ENCODE data around the gene OIT3.

Gene OIT3

DNA sequence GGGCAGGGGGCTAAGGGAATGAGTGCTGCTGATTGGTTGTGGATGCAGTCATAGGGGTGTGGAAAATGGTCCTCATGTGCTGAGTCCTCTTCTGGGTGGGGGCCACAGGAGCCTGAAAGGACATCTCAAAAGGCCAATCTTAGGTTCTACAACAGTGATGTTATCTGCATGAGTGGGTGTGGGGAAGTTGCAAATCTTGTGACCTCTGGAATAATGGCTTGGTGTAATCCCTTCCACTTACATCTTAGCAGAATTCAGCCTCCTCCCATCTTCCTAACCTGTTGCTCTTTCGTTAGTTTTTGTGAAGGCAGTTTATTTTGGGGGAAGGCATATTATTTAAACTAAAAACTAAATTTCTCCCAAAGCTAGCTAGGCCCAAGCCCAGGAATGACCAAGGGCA lies 42.0 kb upstream of the OIT3 start:
- H3K9ac ChIP-seq, result no peak overlapping the region
- no peak overlapping the region for H2AFZ ChIP-seq (ENCODE audit: low read depth)
- H4K20me1 ChIP-seq (ENCODE audit: insufficient read depth), result no peaks in the 10 kb centered on the region
- TF ChIP-seq, protein P1, sequence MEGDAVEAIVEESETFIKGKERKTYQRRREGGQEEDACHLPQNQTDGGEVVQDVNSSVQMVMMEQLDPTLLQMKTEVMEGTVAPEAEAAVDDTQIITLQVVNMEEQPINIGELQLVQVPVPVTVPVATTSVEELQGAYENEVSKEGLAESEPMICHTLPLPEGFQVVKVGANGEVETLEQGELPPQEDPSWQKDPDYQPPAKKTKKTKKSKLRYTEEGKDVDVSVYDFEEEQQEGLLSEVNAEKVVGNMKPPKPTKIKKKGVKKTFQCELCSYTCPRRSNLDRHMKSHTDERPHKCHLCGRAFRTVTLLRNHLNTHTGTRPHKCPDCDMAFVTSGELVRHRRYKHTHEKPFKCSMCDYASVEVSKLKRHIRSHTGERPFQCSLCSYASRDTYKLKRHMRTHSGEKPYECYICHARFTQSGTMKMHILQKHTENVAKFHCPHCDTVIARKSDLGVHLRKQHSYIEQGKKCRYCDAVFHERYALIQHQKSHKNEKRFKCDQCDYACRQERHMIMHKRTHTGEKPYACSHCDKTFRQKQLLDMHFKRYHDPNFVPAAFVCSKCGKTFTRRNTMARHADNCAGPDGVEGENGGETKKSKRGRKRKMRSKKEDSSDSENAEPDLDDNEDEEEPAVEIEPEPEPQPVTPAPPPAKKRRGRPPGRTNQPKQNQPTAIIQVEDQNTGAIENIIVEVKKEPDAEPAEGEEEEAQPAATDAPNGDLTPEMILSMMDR (conservative IDR thresholded peaks at IDR 0.05; ENCODE audit: low read depth, low read length), result no peak
- no peak overlapping the region for H3K27ac ChIP-seq
- H3K4me2 ChIP-seq, result no peak overlapping the region
- no peaks in the 10 kb centered on the region for H3K4me1 ChIP-seq (ENCODE audit: low read depth, poor library complexity, severe bottlenecking)
- H3K27me3 ChIP-seq (ENCODE audit: insufficient read depth, low read depth), result no peaks in the 10 kb centered on the region
- no peaks in the 10 kb centered on the region for H3K36me3 ChIP-seq (ENCODE audit: insufficient read depth)
- H3K4me3 ChIP-seq (IDR thresholded peaks at IDR 0.05; ENCODE audit: insufficient read depth, low read depth, low read length), result no peak overlapping the region
- H3K79me2 ChIP-seq (ENCODE audit: insufficient read depth, low read depth), result no peaks in the 10 kb centered on the region

DNA sequence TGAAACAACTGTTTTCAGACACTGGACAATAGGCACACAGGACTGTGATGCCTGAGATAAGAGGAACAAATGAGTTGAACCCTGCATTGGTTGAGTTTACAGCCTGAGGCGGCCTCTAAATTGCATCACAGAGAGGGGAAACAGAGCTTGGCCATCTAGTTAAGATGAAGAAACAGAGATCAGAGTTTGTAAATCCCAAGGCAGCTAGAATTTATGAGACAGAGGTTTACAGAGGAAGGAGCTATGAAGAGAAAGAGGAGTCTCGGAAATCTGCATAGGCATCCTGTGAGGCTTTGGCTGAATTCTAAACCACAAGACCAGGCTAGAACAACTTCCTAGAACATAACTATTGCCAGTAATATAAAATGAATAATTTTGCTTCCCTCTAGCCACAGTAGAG lies 41.0 kb upstream of the OIT3 start:
- TF ChIP-seq, protein P1 (conservative IDR thresholded peaks at IDR 0.05; ENCODE audit: low read depth, low read length), result no peak
- Histone ChIP-seq H3K27me3 (ENCODE audit: insufficient read depth, low read depth) (no peaks in the 10 kb centered on the region), H3K9ac (no peak overlapping the region), H3K79me2 (ENCODE audit: insufficient read depth, low read depth) (no peaks in the 10 kb centered on the region), H3K4me3 (IDR thresholded peaks at IDR 0.05; ENCODE audit: insufficient read depth, low read depth, low read length) (no peak overlapping the region), H3K27ac (no peak overlapping the region), H4K20me1 (ENCODE audit: insufficient read depth) (no peaks in the 10 kb centered on the region), H3K4me1 (ENCODE audit: low read depth, poor library complexity, severe bottlenecking) (no peaks in the 10 kb centered on the region), H3K36me3 (ENCODE audit: insufficient read depth) (no peaks in the 10 kb centered on the region), H3K4me2 (no peak overlapping the region), H2AFZ (ENCODE audit: low read depth) (no peak overlapping the region)

DNA sequence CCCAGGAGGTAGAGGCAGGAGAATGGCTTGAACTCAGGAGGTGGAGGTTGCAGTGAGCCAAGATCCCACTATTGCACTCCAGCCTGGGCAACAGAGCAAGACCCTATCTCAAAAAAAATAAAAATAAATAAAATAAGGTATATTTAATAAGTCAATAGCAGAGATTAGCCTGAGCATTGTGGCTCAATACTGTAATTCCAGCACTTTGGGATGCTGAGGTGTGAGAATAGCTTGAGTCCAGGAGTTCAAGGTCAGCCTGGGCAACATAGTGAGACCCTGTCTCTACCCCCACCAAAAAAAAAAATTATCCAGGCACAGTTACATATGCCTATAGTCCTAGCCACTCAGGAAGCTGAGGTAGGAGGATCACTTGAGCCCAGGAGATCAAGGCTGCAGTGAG lies 38.4 kb upstream of the OIT3 start:
- H3K9ac ChIP-seq, result no peak overlapping the region
- TF ChIP-seq, protein P1 (conservative IDR thresholded peaks at IDR 0.05; ENCODE audit: low read depth, low read length), result no peak
- no peak overlapping the region for H2AFZ ChIP-seq (ENCODE audit: low read depth)
- no peak overlapping the region for H3K4me2 ChIP-seq
- no peaks in the 10 kb centered on the region for H3K4me1 ChIP-seq (ENCODE audit: low read depth, poor library complexity, severe bottlenecking)
- H3K4me3 ChIP-seq (IDR thresholded peaks at IDR 0.05; ENCODE audit: insufficient read depth, low read depth, low read length), result no peak overlapping the region
- no peaks in the 10 kb centered on the region for H4K20me1 ChIP-seq (ENCODE audit: insufficient read depth)
- H3K27me3 ChIP-seq (ENCODE audit: insufficient read depth, low read depth), result no peaks in the 10 kb centered on the region
- no peak overlapping the region for H3K27ac ChIP-seq
- no peaks in the 10 kb centered on the region for H3K36me3 ChIP-seq (ENCODE audit: insufficient read depth)
- no peaks in the 10 kb centered on the region for H3K79me2 ChIP-seq (ENCODE audit: insufficient read depth, low read depth)

DNA sequence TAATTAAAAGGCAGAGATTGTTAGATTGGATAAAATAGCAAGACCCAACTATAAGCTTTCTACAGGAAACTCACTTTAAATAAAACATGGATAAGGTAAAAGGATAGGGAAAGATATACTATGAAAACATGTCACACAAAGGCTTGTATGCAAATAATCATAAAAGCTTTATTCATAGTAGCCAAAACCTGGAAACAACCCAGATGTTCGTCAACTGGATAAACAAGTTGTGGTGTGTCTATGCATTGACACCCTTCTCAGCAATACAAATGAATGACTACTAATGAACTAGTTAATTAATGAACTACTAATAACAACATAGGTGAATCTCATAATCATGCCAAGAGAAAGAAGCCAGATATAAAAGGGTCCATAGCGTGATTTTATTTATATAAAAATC lies 37.7 kb upstream of the OIT3 start:
- Histone ChIP-seq H3K4me2 (no peak overlapping the region), H3K9ac (no peak overlapping the region), H3K79me2 (ENCODE audit: insufficient read depth, low read depth) (no peaks in the 10 kb centered on the region), H3K4me1 (ENCODE audit: low read depth, poor library complexity, severe bottlenecking) (no peaks in the 10 kb centered on the region), H3K27ac (no peak overlapping the region), H3K27me3 (ENCODE audit: insufficient read depth, low read depth) (no peaks in the 10 kb centered on the region), H2AFZ (ENCODE audit: low read depth) (no peak overlapping the region), H3K36me3 (ENCODE audit: insufficient read depth) (no peaks in the 10 kb centered on the region), H3K4me3 (IDR thresholded peaks at IDR 0.05; ENCODE audit: insufficient read depth, low read depth, low read length) (no peak overlapping the region), H4K20me1 (ENCODE audit: insufficient read depth) (no peaks in the 10 kb centered on the region)
- TF ChIP-seq, protein P1 (conservative IDR thresholded peaks at IDR 0.05; ENCODE audit: low read depth, low read length), result no peak

DNA sequence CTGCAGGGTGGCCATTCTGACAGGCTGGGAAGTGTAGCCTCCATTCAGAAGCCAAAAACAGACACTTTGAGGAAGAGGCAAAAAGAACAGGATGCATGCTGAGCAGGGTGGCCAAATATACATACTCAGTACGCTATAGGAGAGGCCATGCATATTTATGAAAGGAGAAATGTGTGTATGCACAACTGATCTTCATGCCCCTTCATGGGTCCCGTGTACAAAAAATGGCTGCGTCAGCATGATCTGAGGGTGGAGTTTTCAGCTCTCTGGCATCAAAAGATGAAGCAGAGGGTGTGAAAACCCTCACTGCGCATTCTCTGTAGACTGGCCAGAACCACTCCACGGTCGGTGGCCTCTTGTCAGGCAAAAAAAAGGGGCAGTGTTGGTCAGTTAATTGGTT lies 35.5 kb upstream of the OIT3 start:
- no peaks in the 10 kb centered on the region for H4K20me1 ChIP-seq (ENCODE audit: insufficient read depth)
- no peaks in the 10 kb centered on the region for H3K4me1 ChIP-seq (ENCODE audit: low read depth, poor library complexity, severe bottlenecking)
- no peak overlapping the region for H3K9ac ChIP-seq
- H3K4me3 ChIP-seq (IDR thresholded peaks at IDR 0.05; ENCODE audit: insufficient read depth, low read depth, low read length), result no peak overlapping the region
- no peaks in the 10 kb centered on the region for H3K27me3 ChIP-seq (ENCODE audit: insufficient read depth, low read depth)
- H3K79me2 ChIP-seq (ENCODE audit: insufficient read depth, low read depth), result no peaks in the 10 kb centered on the region
- H3K4me2 ChIP-seq, result no peak overlapping the region
- no peaks in the 10 kb centered on the region for H3K36me3 ChIP-seq (ENCODE audit: insufficient read depth)
- no peak overlapping the region for H3K27ac ChIP-seq
- TF ChIP-seq, protein P1 (conservative IDR thresholded peaks at IDR 0.05; ENCODE audit: low read depth, low read length), result no peak
- no peak overlapping the region for H2AFZ ChIP-seq (ENCODE audit: low read depth)
